NCI-H2196 (cell line): Measurements from ENCODE around the gene CHRD.
"Not testable (repeated sequence)": the region's sequence is repeated elsewhere in the genome, so short reads cannot be mapped to it uniquely, and the experiment has no call there.

Experiments
- DNase-seq: peaks from one replicate; lab custom pipeline; 2025; ENCODE audit not compliant: unreplicated experiment; lab: John Stamatoyannopoulos, UW

CHRD gene

DNA sequence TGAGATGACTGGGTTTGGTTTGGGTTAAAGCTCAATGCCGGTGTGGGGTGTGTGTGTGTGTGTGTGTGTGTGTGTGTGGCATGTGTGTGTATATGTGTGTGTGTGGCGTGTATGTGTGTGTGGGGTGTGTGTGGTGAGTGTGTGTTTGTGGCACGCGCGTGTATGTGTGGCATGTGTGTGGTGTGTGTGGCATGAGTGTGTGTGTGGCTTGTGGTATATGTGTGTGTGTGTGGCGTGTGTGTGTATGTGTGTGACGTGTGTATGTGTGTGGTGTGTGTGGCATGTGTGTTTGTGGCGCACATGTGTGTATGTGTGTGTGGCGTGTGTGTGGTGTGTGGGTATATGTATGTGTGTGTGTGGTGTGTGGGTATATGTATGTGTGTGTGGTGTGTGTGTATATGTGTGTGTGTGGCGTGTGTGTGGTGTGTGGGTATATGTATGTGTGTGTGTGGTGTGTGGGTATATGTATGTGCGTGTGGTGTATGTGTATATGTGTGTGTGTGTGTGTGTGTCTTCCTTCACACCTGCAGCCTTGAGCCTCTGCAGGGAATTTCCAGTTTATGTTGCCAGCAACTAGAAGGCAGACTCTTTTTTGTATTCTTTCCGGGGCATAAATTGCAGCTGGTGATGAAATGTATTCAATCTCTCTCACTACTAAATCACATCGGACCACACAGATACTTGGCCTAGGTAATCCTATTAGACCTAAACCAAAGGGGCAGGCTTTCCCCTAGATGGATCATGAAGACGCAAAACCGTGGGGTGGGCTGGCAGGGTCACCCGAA lies 34.8 kb downstream of the CHRD start:
- DNase-seq: no peak

DNA sequence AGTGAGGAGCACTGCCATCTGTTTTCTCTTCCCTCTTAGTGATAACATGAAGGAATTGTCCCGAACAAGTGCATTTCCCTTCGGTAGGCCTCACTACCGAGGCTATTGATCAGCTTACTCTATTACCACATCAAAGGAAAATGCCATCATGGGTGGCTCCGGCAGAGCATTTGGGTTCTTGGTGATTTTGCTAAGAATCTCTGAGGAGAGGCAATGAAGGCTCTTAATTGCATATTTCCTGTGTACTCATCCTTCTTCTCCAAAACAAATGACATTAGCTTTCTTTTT lies 35.3 kb downstream of the CHRD start:
- no peak for DNase-seq

DNA sequence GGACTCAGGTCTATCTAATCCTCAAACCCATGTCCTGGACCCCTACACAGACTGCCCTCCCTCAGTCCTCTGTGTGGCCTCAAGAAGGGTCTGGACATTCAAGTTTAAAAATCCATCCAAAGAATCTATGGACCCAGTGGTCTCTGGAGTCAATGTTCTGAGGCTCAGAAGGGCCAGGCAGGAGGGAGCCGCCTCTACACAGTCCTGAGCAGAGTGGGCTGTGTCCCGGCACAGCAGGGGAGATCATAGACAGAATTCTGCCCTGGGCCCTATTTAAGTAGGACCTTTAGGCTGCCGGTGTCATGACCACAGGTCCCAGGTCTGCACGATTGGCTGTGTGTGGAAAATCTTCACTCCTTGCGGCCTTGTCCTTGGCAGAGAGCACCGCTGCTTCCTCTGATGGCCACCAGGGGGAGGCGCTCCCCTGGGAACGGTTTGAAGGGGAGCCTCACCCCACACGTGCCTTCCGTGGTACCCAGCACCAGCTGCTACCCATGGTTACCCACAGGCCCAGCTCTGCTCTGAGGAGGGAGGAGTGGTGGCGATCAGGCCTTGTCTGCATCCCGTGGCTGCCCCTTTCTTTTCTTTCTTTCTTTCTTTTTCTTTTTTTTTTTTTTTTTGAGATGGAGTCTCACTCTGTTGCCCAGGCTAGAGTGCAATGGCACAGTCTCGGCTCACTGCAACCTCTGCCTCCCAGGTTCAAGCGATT lies 37.9 kb downstream of the CHRD start:
- peak; percentile 89 for DNase-seq

DNA sequence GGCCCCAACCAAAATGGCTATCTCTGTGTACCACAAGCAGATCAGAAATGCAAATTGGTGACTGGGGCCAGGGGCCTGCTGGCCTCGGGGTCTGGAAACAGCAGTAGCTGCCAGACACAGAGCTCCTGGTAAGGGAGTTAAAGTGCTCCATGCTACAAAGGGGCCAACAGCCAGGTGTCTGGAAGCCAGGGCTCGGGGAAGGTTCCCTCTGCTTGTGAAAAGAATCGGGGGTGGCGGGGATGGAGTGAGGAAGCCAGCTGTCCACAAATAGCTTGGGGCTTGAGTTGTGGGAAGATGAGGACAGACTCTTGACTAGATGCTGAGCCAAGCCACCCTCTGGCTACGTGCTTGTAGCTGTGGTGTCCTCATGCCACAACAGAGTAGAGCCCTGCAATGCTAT lies 39.3 kb downstream of the CHRD start:
- DNase-seq: no peak

DNA sequence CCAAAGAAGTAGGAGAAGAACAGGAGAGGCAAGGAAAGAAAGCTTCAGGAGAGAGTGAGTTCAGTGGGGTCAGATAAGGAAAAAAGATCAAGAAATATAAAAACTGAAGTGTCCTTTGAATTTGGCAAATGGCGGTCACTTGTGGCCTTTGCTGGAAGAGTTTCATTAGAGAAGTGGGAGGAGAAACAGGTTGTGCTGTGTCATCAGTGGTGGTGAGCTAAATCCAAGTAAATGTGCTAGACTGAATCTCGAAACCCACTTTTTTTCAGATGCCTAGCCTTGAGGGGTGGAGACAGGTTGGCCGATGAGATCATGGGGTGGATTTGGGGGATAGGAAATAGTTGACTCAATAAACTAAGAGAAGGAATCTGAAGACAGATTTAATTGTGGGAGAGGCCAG lies 43.7 kb downstream of the CHRD start:
- DNase-seq: no peak

DNA sequence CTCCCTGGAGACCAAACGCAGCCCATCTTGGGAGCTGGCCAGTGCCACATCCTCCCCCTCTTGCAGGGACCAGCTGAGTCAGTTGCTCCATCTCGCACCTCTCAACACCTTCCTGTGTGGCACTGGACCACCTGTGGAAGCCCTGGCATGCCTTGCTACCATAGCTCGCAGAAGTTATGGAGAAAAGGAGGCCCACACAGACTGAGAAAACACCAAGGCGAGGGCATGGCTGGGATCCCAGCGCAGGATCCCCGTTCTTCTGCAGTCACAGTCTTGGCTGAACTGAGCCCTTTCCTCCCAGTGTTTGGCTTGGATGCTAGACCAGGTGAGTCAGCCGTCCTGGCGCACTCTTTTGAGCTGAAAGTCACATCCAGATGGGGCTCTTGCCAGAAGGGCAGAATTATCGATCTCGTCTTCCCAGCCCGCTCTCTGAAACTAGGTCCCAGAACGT lies 46.9 kb downstream of the CHRD start:
- DNase-seq: no peak

DNA sequence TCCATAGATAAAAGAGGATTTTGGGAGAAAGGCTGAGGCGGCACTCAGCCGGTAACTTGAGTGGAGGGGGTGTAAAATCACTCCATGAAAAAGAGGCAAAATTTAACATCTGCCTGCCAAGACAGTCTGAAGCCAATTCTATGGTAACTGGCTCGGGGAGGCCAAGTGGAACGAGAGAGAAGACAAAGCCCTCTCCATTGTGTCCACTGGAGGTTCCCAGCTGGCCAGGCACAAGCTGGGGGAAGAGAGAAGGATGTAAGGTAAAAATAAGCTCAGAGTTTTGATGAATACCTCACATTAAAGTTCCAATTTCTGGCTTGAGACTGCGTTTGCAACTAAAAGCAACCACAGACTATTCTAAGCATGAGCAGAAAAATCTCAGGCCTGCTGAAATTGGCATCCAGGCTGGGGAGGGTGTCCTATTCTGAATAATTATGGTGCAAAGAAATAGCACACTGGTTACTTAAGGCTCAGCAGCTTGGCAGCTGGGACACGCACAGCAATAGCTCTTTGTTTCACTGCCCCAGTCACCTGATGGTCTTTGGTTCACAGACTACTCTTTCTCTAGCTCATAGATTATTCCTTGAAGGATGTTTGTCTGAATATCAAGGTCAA lies 48.8 kb downstream of the CHRD start:
- peak; percentile 38 for DNase-seq

DNA sequence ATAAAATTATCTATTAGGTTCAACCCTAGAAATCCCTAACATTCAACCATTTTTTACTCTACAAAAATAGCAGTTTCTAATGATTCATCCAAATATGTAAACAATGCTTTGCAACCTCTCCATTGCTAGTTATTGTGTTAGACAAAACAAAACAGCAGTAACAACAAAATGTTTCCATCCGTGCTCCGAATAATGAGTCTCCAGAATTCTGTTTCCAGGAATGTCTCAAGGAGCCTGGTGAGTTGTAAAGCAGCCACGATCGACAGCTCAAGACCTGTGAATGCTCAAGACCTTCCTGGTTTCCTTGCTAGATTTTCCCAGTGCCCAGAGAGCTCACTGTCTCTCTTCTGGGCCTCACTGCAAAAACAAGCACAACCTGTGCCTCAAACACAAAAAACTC lies 49.9 kb downstream of the CHRD start:
- no peak for DNase-seq

DNA sequence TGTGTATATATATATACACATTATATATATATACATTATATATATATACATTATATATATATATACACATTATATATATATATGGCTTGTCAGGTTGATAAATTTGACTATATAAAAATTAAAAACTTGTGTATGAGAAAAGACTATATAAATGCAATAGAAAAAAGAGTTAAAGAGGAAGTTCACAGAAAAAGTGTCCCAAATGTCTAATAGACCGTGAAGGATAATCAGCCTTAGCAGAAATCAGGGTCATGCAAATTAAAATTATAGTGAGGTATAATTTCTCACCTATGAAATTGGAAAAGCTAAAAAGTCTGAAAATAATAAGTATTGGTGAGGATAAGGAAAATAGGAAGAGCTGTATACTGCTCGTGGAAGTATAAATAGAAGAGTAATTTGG lies 51.1 kb downstream of the CHRD start:
- DNase-seq: no peak

DNA sequence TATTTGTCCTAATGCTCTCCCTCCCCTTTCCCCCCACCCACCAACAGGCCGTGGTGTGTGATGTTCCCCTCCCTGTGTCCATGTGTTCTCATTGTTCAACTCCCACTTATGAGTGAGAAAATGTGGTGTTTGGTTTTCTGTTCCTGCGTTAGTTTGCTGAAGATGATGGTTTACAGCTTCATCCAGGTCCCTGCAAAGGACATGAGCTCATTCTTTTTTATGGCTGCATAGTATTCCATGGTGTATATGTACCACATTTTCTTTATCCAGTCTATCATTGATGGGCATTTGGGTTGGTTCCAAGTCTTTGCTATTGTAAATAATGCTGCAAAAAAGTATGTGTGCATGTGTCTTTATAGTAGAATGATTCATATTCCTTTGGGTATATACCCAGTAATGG lies 53.3 kb downstream of the CHRD start:
- not testable (repeated sequence) for DNase-seq

DNA sequence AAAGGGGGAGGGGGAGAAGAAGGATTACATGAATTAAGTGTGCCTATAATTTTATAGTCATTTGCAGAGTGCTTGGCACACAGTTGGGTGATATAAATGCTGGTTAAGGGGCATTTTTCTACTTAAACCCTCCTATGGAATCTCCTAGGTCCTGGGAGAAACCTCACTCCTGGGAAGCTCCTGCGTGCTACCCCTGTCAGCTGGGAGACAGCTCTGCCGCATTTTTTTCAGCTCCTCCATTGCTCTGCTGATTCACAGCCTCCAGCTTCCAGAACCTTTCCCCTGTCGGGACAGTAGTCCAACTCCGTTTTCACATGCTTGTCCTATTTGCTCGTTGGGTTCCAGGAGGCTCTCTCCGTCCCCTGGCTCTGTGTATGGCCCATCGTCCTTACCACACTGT lies 59.2 kb downstream of the CHRD start:
- no peak for DNase-seq
